NOMO-1 (cell line): ENCODE measurements around the gene SLC30A1.
"Not testable (repeated sequence)": the region's sequence is repeated elsewhere in the genome, so short reads cannot be mapped to it uniquely, and the experiment has no call there.

ENCODE experiments used
- DNase-seq, 2 experiments: peaks; one replicate each; lab custom pipeline; 2025; ENCODE audit not compliant: unreplicated experiment in 2 of 2; lab: John Stamatoyannopoulos, UW

SLC30A1 gene, protein sequence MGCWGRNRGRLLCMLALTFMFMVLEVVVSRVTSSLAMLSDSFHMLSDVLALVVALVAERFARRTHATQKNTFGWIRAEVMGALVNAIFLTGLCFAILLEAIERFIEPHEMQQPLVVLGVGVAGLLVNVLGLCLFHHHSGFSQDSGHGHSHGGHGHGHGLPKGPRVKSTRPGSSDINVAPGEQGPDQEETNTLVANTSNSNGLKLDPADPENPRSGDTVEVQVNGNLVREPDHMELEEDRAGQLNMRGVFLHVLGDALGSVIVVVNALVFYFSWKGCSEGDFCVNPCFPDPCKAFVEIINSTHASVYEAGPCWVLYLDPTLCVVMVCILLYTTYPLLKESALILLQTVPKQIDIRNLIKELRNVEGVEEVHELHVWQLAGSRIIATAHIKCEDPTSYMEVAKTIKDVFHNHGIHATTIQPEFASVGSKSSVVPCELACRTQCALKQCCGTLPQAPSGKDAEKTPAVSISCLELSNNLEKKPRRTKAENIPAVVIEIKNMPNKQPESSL

DNA sequence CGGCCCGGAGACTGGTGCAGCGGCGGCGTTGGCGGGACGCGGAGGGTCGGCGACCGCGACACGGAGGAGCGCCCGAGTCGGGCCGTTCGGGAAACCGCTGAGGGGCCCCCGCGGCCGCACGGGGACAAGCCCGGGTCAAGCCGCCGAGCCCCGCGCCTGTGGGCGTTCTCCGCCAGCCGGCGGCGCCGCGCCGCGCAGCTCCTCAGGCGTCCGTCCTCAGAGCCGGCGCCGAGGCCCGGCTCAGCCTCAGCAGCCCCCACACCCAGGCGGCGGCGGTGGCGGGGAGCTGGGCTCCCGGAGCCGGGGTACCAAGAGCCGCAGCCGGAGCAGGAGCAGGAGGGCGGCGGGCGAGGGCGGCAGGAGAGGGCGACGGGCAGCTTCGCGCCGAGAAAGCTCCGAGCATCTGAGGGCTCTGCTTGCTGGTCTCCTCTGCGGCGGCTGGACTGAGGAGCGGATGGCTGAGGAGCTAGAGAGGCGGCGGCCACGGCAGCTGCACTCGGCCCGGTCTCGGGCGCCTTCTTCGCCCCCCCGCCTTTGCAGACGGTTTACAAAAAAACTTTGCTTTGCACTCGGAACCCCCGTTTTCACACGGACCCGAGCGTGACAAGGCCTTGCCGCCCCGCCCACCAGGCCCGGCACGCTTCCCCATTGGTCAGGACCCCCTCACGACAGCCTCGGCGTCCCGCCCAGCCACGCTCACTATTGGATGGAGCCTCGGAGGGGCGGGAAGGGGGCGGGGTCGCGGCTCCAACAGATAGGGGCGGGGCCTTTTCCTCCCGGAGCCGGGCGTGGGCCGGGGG lies at the start of gene SLC30A1:
TSS of gene SLC30A1 (minus strand) at position 522 of the 800 bp plus-strand sequence. CDS start 549 bp downstream, outside the sequence.
- peak; percentile 95 to 97 for DNase-seq

DNA sequence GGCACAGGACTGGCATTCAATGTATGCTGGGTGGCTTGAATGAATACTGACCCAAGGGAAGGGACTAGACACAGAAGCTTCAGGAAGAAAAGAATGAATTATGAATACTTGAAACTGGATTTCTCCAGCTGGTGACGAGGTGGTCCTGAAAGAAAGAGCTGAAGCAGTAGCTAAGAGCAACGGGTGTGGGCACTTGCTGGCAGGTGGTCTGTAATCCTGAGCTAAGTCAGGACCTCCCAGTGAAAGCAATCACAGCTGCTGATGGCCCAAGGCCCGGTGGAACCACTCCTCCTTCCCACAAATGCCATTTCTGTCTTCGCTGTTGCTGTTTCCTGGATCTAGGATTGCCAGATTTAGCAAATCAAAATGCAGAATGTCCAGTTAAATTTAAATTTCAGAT lies 49.5 kb upstream of the SLC30A1 start:
- DNase-seq = no peak

DNA sequence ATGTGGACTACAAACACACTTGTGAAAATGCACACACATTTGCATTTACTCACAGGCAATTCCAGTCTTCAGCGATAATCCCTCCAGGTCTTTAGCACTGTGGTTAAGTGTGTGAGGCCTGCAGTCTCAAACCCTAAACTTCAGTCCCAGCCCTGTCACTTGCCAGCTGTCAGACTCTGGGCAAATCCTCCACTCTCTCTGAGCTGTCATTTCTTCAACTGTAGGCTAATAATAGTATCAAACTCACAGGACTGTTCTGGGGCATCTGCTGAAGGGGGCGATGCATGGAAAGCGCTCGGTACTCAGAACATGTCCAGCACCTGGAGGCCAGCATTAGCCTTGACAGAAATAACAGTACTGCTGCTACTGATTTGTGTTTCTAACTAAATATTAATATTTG lies 48.3 kb upstream of the SLC30A1 start:
- DNase-seq = no peak

DNA sequence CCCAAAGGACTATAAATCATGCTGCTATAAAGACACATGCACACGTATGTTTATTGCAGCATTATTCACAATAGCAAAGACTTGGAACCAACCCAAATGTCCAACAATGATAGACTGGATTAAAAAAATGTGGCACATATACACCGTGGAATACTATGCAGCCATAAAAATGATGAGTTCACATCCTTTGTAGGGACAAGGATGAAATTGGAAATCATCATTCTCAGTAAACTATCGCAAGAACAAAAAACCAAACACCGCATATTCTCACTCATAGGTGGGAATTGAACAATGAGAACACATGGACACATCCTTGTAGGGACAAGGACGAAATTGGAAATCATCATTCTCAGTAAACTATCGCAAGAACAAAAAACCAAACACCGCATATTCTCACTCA lies 46.9 kb upstream of the SLC30A1 start:
- not testable (repeated sequence) for DNase-seq

DNA sequence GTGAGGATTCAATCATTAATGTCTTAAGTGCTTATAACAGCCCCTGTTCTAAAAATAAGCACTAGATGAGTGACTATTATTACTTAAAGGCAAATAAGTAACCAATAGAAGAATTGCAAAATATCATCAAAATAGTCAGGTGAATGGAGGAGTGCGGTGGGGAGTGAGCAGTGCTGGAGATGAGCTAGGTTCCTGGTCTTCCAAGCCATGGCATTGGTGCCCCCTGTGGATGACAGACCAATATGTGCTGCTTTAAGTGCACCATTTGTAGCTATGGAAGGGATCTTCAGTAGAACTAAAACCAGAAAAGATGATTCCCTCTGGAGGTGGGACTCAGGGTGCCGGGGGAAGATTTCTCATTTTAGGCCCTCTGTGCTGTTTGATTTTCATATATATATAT lies 46.1 kb upstream of the SLC30A1 start:
- peak; percentile 35 to 75 for DNase-seq

DNA sequence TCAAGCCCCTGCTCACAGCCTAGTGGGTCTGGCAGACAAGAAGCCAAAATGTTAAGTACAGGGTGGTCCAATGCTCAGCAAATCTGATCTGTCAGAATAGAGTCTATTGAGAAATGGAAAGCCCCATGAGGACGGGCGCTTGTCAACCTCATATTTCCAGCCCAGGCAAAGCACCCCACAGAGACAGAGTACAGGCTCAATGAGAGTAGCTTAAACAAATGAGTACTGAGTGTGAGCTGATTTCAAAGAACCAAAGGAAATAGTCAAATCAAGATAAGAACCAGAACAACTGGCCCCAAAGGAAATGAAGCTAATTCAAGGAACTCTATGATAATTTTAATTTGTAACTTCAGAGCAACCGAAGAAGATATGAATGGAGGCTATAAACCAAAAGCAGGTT lies 44.6 kb upstream of the SLC30A1 start:
- DNase-seq = no peak

DNA sequence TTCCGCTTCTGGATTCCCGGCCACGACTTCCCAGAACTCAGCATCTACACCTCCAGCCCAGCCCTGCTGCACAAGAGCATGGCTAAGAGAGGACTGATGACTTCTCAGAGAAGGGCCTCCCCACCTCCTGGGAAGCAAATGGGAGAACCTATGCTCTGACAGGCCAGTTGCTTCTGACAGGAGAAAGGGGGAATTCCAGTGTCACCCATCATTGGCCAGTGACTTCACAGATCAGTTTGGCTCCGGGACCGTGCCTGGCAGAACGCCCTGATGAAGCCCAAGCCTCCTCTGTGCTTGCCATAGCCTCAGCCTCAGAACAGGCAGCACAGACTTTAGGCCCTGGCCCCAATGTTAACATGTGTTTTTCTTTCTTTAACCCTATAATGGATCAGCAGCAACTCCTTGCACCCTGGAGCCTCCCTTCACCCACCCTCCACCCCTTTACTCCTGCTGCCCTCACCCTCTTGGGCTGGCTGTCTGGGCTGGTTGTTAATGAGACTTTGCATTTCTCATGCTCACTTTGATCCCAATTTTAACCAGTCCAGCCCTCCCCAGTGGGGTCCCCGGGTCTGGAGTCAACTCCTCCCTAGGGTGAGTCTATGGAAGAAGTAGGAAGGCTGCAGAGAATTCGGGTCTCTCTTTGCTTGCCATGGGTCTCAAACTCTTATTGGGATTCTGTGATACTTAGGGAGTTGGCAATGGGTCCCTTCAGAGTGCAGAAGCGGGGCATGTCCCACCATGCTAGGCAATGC lies 42.7 kb upstream of the SLC30A1 start:
- no peak for DNase-seq

DNA sequence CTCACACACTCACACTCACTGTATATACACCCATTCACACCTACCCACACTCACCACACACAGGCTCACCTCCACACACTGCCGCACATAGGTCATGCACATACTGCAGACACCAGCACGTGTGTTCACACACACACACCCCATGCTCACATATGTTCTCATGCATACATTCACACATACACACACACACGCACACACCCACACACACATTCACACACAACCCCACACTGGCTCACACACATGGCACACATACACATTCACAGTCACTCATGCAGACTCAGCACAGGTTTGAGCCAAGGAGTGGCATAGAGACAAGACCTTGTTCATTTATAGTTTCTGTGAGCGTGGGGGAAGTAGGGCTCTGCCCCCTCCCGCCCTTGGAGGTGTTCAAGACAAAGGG lies 41.1 kb upstream of the SLC30A1 start:
- DNase-seq = no peak

DNA sequence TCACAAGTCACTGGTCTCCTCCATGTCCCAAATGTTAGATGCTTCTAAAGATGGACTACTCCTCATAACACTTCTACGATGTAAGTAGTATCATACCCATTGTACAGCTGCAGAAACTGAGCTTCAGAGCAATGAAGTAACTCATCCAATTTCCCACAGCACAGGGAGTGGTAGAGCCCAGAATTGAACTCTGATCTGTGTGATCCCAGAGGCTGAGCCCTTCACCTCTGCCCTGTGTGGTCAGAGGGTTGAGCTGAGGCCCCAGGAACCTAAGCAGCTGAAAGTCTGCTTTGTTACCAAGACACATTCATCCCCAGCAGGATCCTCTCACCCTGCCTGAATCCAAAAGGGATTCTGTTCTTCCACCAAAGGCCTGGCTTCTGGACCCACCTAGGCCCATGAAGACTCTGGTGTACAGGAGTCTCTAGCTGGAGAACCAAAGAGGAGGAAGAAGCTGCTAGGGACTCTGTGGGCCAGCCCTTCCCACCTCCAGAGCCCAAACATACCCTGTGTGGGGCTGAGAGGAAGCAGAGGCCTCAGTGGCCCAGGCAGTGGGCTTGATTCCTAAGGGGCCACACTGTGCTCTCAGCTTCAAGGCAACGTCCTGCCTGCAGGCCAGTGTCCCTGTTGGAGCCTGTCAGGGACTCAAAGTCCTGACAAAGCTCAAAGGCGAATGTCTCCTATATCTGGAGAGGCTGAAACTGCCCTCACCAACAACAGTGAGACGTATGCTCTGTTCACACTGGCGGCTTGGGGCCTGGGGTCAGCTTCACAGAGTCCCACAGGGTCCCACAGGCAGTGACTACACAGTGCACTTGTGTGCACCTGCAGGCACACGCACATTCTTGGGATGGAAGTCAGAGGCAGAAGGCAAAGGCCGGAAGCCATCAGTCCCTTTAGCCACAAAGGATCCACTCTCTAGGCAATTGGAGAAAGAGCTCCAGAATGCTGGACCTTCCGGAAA lies 40.4 kb upstream of the SLC30A1 start:
- no peak for DNase-seq

DNA sequence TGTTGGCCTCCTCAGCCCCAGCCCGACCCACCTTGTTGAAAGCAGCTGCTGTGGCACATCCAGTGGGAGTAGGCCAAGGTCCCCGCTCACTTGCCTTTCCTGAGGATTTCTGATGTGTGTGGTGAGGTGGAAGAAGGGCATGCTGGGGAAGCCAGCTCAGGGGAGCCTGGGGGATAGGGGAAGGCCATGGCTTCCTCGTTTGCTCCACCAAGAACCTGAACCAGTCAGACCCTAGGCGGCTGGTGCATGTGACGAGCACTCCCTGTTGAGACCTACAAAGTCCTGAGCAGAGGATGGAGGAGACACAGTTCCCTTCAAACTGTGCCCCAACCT lies 38.0 kb upstream of the SLC30A1 start:
- DNase-seq = no peak

DNA sequence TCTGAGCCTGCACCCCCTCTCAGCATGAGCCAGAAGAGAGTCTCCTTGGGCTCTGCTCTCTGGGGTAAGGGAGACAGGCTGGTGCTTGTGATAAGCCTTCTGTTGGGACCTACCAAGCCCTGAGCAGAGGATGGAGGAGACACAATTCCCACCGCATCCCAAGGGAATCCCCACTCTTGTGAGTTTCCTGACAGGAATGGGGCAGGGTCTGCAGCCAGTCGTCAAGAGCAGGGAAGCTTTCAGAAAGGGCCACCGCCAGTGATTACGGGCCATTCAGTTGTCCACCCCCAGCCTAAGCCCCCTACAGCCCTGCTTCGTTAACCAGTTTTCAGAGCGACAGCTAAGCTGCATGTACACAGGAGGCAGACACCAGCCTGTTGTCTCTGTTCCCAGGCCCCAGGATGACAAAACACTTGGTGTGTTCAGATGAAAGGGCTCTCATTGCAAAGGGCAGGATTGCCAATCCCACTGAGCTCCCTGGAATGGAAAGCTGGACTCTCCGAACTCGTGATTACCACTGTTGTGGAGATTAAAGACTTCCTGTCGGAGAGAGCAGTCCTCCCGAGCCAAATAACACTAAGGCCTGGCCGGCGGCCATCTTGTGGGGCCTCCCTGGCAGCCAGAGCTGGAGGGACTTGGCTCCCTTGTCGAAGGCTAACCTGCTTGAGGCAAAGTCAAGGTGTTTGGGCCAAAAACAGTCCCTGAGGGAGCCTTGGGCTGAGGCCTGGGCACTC lies 37.4 kb upstream of the SLC30A1 start:
- DNase-seq = no peak

DNA sequence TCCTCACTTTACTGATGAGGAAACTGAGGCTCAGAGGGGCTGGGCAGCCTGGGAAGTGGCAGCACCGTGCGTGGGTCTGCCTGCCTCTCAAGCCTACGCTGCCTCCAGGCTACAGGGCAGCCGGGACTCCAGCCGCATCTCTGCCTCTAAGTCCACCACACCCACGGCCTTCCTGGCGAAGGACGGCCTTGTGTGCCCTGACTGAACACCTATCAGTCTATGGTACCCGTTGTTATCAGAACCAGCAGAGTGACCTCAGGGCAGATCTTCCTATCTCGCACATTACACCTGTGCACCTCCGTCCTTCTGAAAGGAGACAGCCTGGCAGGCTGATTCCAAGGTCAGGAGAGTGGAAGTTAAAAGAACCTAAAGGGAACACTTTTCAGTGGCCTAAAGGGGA lies 35.7 kb upstream of the SLC30A1 start:
- no peak for DNase-seq

DNA sequence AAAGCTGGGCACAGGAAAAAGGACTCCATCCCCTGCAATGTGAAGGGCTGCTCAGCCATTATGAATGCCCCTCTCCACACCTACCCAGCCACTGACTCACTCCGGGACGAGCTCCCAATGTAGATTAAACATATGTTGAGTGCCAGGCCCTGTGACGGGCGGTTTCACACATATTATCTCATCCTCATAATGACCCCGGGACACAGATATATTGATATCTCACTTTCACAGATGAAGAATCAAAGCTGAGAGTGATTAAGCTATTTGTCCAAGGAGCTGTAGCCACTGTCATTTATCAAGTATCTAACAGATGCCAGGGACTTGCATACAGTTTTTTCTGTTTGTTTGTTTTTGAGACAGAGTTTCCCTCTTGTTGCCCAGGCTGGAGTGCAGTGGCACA lies 35.0 kb upstream of the SLC30A1 start:
- DNase-seq = no peak

DNA sequence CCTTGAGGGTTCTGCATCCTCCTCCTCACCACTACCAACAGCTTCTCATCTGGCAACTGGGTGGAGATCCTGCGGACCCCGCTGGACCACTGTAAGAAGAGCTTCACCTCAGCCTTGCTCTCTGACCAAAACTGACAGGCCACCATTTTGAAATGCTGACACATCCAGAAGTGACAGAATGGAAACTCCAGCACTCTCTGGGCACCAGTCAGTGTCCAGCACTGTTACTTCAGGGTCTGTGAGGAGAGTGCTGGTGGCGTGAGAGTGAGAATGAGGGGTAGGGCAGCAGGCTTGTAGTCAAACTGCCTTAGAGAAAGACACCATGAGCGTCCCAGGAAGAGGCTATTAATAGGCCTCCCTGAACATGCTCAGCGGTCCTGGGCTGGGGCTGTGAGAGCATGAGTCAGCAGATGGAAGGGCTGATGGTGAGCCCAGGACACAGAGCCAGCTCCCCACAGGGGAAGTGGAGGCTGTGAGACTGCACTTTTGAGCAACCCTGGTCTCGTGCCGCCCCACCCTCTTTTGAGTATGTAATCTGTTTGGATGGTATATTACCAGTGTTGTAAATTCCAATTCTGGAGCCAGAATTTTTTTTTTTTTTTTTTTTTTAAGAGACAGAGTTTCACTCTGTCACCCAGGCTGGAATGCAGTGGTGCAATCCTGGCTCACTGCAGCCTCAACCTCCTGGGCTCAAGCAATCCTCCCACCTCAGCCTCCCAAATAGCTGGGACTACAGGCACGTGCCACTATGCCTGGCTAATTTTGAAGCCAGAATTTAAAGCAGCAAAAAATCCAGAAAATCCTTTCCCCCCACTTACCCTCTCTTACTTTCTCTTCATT lies 34.4 kb upstream of the SLC30A1 start:
- DNase-seq = peak; percentile 82 to 84

DNA sequence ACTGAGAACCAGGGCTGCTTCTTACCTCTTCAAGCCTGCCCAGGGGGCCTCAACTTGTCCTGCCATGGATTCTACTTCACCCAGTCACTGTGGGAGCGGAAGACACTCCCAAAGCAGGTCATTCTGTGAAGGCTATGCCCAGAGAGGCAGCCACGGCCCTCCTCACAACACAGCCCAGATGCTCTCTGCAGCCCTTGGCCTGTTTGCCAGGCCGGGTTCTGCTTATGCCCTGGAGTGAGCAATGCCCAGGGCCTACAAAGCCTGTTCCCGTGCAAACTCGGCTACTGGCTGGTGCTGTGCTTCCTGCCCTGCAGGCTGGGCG lies 33.8 kb upstream of the SLC30A1 start:
- no peak for DNase-seq

DNA sequence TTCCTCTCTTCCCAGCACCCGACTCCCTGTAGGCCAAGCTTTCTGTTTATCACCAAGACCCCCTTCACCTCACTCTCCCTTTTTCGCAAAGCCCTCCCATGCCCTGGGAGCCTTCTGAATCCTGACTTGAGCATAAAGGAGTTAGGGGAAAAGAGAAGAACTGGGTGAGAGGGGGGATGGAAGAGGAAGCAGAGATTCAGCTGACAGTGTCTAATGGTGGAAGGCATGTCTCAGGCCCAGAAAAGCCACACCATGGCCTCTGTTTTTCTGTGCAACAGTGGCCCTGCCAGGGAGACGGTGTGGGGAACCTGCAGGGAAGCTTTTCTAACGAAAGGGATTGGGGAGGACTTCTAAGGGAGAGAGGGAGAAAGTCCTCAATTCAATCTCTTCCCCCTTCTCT lies 32.9 kb upstream of the SLC30A1 start:
- DNase-seq = no peak

DNA sequence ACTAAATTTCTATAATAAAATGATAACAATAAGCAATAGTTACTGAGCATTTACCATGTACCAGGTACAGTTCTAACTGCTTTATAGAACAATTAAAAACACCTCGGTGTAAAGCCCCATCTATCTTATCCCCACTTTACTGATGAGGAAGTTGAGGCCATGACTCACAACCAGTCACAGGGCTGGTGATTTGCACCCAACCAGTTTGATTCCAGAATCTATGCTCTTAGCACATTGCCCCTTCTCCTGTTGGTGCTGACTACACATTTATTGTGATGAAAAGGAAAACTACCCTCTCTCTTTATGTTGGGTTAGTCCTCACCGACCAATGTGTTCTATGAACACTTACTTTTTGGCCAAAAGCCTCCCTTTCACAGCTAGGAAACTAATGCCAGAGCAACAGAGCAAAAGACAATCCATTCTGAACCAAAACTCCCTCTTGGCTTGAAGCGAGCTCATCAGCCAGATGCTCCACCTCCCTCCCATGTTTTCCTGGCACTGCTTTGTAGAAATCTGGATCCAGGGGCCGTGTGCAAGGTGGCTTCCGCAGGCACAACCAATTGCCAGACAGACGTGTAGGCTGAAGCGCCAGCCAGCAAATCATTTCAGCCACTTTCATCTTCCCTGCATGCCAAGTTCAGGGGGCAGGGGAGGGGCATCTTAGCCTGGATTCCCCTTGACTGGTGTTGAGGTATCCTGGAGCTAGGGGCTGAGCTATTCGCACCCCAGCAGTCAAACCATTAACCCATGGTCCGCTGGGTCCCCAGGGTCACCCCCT lies 32.0 kb upstream of the SLC30A1 start:
- DNase-seq = no peak
